ENCODE results near the gene DHX30. TPM values are rescaled to one million over a fixed set of nuclear protein-coding genes. Genes with fewer than 3 reads are reported as not detected.
"Not testable (repeated sequence)": the region's sequence is repeated elsewhere in the genome, so short reads cannot be mapped to it uniquely, and the experiment has no call there.

DHX30 gene
- total and polyA plus RNA-seq, 7 donors = 13.2 to 57.6 (median 43.8) TPM

DNA sequence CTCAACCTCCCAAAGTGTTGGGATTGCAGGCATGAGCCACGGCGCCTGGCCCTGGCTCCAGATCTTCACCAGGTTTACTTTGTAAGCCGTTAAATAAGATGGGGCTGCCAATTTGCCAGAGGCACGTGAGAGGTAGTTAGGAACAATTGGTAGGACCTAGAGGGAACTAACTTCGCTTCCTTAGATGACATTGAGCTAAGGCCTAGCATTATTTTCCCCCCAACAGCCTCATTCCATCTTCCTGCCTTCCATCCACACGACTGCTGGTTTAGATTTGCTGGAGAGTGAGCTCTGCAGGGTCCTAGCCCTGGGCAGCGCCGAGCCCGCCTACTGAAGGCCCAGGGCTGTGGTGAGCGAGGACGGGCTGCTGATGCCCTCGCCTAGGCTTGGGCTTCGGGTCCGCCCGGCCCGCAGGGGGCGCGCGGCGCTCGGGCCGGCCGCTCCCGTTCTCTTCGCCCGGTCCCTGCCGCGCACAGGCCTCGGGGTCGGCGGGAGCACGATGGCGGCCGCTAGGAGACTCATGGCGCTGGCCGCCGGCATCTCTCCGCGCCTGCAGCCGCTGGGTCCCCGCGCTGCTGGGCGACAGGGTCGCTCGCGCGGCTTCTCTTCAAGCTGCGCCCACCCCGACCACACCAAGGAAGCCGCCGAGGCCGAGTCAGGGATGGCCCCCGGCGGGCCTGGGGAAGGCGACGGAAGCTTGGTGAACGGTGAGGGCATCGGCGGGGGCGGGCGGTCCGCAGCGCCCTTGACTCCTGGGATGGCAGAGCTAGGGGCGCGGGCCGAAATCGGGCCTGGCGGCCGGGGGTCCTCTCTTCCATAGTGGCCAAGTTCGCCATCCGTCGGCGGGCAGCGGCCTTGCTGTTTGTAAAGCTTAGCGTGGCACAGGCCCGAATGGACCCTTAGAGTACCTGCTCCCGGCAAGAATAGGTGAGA, 21.9 kb downstream of the DHX30 start:
- peaks cover 0 to 27% (median 19%) of the 10 kb centered on the region in 4 donors for H3K4me1 ChIP-seq
- no peaks in the 10 kb centered on the region for H3K9me3 ChIP-seq
- intact Hi-C loops (cut with DNase I) = no loop called here
- H3K27ac ChIP-seq = peak overlapping the region; percentile 86 to 93 (median 86)
- TF ChIP-seq, protein P1, sequence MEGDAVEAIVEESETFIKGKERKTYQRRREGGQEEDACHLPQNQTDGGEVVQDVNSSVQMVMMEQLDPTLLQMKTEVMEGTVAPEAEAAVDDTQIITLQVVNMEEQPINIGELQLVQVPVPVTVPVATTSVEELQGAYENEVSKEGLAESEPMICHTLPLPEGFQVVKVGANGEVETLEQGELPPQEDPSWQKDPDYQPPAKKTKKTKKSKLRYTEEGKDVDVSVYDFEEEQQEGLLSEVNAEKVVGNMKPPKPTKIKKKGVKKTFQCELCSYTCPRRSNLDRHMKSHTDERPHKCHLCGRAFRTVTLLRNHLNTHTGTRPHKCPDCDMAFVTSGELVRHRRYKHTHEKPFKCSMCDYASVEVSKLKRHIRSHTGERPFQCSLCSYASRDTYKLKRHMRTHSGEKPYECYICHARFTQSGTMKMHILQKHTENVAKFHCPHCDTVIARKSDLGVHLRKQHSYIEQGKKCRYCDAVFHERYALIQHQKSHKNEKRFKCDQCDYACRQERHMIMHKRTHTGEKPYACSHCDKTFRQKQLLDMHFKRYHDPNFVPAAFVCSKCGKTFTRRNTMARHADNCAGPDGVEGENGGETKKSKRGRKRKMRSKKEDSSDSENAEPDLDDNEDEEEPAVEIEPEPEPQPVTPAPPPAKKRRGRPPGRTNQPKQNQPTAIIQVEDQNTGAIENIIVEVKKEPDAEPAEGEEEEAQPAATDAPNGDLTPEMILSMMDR (IDR thresholded peaks at IDR 0.05) = peak in 3 of 4 experiments; percentile 58 to 93 (median 60)
- TF ChIP-seq POLR2AphosphoS5 (IDR thresholded peaks at IDR 0.05) = peak in 1 of 4 donors; percentile 39
- no peak for TF ChIP-seq POLR2A (IDR thresholded peaks at IDR 0.05)
- peak in 1 of 4 donors; percentile 22 for TF ChIP-seq EP300 (IDR thresholded peaks at IDR 0.05)
- H3K4me3 ChIP-seq = peak overlapping the region; percentile 81 to 99 (median 93)
- DNase-seq = peak; percentile 85
- 2 to 3% methylated on average over 77 of the region's 77 CpGs for WGBS, 2 donors
- no peaks in the 10 kb centered on the region for H3K27me3 ChIP-seq
- peaks cover 10 to 52% (median 23%) of the 10 kb centered on the region in 4 donors for H3K36me3 ChIP-seq

DNA sequence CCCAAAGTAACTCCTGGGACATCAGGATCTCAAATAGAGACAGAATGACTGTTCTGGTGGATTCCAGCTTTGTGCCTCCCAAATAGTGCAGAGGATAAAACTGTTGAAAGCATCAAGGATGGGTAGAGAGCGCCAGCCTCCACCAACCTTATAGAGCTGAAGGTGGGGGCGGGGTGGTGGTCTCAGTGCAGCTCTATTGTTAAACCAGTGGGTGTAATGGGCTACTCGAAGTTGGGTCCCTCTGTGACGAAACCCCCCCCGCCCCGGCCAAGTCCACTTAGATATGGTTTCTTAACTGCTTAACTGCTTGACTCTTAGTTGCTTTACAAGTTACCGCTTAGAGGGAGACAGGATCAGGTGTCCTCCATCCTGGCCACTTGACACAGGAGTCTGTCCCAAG, 22.7 kb downstream of the DHX30 start:
- Histone ChIP-seq H3K27me3 (no peaks in the 10 kb centered on the region), H3K27ac (peak overlapping the region; percentile 86 to 93 (median 86)), H3K9me3 (no peaks in the 10 kb centered on the region), H3K4me1 (peaks cover 0 to 27% (median 19%) of the 10 kb centered on the region in 4 donors), H3K36me3 (peaks cover 12 to 52% (median 28%) of the 10 kb centered on the region in 4 donors), H3K4me3 (peak overlapping the region; percentile 81 to 99 (median 93))
- intact Hi-C loops (cut with DNase I) = no loop called here
- DNase-seq = no peak
- TF ChIP-seq POLR2A (IDR thresholded peaks at IDR 0.05) = no peak
- TF ChIP-seq POLR2AphosphoS5 (IDR thresholded peaks at IDR 0.05) = no peak
- TF ChIP-seq, protein P1 (IDR thresholded peaks at IDR 0.05) = no peak
- no peak for TF ChIP-seq EP300 (IDR thresholded peaks at IDR 0.05)
- WGBS, 2 donors = 20 to 33% methylated on average over 7 of the region's 7 CpGs

DNA sequence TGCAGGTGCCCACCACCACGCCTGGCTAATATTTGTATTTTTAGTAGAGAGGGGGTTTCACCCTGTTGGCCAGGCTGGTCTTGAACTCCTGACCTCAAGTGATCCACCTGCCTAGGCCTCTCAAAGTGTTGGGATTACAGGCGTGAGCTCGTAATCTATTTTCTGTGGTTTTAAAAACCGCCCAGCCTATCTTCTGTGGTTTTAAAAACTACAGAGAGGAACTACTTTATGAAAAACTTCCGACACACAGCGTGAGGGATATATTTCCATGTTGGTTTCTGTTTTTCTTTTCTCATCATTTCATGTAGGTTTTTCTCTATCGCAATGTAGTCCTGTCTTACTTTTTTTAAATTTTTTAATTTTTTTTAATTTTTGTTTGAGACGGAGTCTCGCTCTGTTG, 26.5 kb downstream of the DHX30 start:
- DNase-seq; intact Hi-C loops (cut with DNase I); H3K9me3 ChIP-seq; H3K4me3 ChIP-seq; H3K27ac ChIP-seq; H3K27me3 ChIP-seq: not testable (repeated sequence)
- 70 to 91% methylated on average over 9 of the region's 9 CpGs for WGBS, 2 donors
- Histone ChIP-seq H3K4me1 (peaks cover 0 to 22% (median 14%) of the 10 kb centered on the region in 4 donors), H3K36me3 (peaks cover 28 to 74% (median 43%) of the 10 kb centered on the region in 4 donors)

DNA sequence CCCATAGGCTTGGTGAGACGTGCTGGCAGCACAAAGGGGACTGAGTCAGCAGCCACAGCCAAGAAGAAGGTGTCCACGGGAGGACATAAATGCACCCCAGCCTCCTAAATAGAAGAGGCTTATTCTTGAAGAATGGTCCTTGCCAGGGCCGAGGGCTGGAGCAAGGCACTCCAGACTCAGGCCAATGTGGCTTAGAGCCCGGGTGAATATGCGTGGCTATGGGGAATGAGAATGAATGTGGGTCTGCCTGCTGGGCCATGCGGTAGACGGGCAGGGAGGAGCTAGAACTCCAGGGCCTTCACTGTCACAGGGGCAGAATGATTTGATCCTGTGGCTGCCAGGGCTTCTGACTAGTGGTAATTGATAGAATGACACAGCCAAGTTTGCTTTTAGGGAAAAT, 34.0 kb downstream of the DHX30 start:
- DNase-seq = no peak
- WGBS, 2 donors = 91 to 92% methylated on average over 7 of the region's 7 CpGs
- peaks cover 37 to 91% (median 48%) of the 10 kb centered on the region in 4 donors for H3K36me3 ChIP-seq
- H3K4me3 ChIP-seq = no peak overlapping the region
- H3K27ac ChIP-seq = no peak overlapping the region
- intact Hi-C loops (cut with DNase I) = loop anchor here (5.0 kb wide), 2 partner anchors 155 to 315 kb away; no protein-coding TSS in a partner anchor
- no peaks in the 10 kb centered on the region for H3K9me3 ChIP-seq
- TF ChIP-seq, protein P1 (IDR thresholded peaks at IDR 0.05) = no peak
- TF ChIP-seq POLR2AphosphoS5 (IDR thresholded peaks at IDR 0.05) (no peak), POLR2A (IDR thresholded peaks at IDR 0.05) (no peak), EP300 (IDR thresholded peaks at IDR 0.05) (no peak)
- H3K4me1 ChIP-seq = no peaks in the 10 kb centered on the region
- no peaks in the 10 kb centered on the region for H3K27me3 ChIP-seq

DNA sequence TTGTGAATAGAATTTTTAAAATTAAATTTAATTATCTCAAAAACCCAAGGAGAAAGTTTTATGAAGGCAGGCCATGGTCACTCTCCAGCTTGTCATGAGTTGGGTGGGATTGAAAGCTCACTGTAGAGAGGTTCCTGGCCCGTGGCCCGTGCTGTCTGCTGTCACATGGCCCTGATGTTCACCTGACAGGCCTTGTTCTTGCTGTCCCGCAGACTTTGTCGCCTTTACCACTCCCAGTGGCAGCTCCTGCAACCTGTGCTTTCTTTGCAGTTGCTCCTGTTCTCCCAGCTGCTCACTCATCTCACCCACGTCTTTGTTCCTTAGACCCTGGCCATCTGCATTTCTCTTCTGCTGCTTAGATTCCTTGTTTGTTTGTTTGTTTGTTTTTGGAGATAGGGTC, 35.6 kb downstream of the DHX30 start:
- H3K27ac ChIP-seq = no peak overlapping the region
- H3K4me1 ChIP-seq = no peaks in the 10 kb centered on the region
- no peak overlapping the region for H3K4me3 ChIP-seq
- TF ChIP-seq POLR2A (IDR thresholded peaks at IDR 0.05) (no peak), POLR2AphosphoS5 (IDR thresholded peaks at IDR 0.05) (no peak), EP300 (IDR thresholded peaks at IDR 0.05) (no peak)
- TF ChIP-seq, protein P1 (IDR thresholded peaks at IDR 0.05) = no peak
- H3K36me3 ChIP-seq = peaks cover 47 to 91% (median 59%) of the 10 kb centered on the region in 4 donors
- intact Hi-C loops (cut with DNase I) = loop anchor here (5.0 kb wide), 2 partner anchors 154 to 314 kb away; no protein-coding TSS in a partner anchor
- 92 to 96% methylated on average over 5 of the region's 5 CpGs for WGBS, 2 donors
- H3K9me3 ChIP-seq = no peaks in the 10 kb centered on the region
- no peak for DNase-seq
- no peaks in the 10 kb centered on the region for H3K27me3 ChIP-seq
